BLaER1 (cell line): ENCODE results near the gene OSMR.

Source experiments
- H3K27ac ChIP-seq: shearing (Covaris generic); formaldehyde crosslinking; 2 replicates; pipeline ENCODE4 v1.8.1; 2022
- H3K27me3 ChIP-seq: shearing (Covaris generic); formaldehyde crosslinking; 2 replicates; pipeline ENCODE4 v1.8.1; 2022
- H3K36me3 ChIP-seq: shearing (Covaris generic); formaldehyde crosslinking; 2 replicates; pipeline ENCODE4 v1.8.1; 2022
- H3K4me1 ChIP-seq: shearing (Covaris generic); formaldehyde crosslinking; 2 replicates; pipeline ENCODE4 v1.8.1; 2022
- H3K4me2 ChIP-seq: shearing (Covaris generic); formaldehyde crosslinking; 2 replicates; pipeline ENCODE4 v1.8.1; 2022
- H3K4me3 ChIP-seq: shearing (Covaris generic); formaldehyde crosslinking; 2 replicates; pipeline ENCODE4 v1.8.1; 2022
- H3K9ac ChIP-seq: shearing (Covaris generic); formaldehyde crosslinking; 2 replicates; pipeline ENCODE4 v1.8.1; 2022
- H3K9me3 ChIP-seq: shearing (Covaris generic); formaldehyde crosslinking; 2 replicates; pipeline ENCODE4 v1.8.1; 2022
- H4K20me1 ChIP-seq: shearing (Covaris generic); formaldehyde crosslinking; 2 replicates; pipeline ENCODE4 v1.8.1; 2022
- Cebpa-rat ChIP-seq: shearing (Covaris generic); IDR thresholded peaks from 2 replicates; pipeline ENCODE4 v1.8.1; 2022

Gene OSMR

GRCh38 chr5:38979535-38979934 is 133.7 kb downstream of the OSMR start:
- no peaks in the 10 kb centered on the region for H3K27me3 ChIP-seq
- H3K36me3 ChIP-seq, result peaks cover 32% of the 10 kb centered on the region
- H3K4me1 ChIP-seq, result no peaks in the 10 kb centered on the region
- no peak overlapping the region for H3K4me3 ChIP-seq
- H4K20me1 ChIP-seq, result 0 out of 2 replicates have a peak, but pooled peaks cover 4% of the 10 kb centered on the region
- no peak overlapping the region for H3K9ac ChIP-seq
- TF ChIP-seq Cebpa-rat, result no peak
- H3K9me3 ChIP-seq, result no peaks in the 10 kb centered on the region
- no peak overlapping the region for H3K4me2 ChIP-seq
- H3K27ac ChIP-seq, result no peak overlapping the region
